GM21529 (cell line): ENCODE measurements around the gene S1PR2.
"Not testable (repeated sequence)": the region's sequence is repeated elsewhere in the genome, so short reads cannot be mapped to it uniquely, and the experiment has no call there.

Experiments
- ATAC-seq: cut with Tn5 transposase; IDR thresholded peaks from one replicate; pipeline ENCODE4 v1.9.1; 2021; ENCODE audit not compliant: unreplicated experiment

The S1PR2 gene

GRCh38 chr19:10224337-10224736 is 6.8 kb downstream of the S1PR2 start:
- ATAC-seq, result no peak

- ATAC-seq, result no peak
Measured at GRCh38 chr19:10223488-10224213, 7.5 kb downstream of the S1PR2 start.

GRCh38 chr19:10222201-10222890 is 8.8 kb downstream of the S1PR2 start:
- ATAC-seq, result no peak

GRCh38 chr19:10220695-10221094 is 10.4 kb downstream of the S1PR2 start:
- no peak for ATAC-seq

- peak; percentile 61 for ATAC-seq
Measured at GRCh38 chr19:10219678-10220077, 11.5 kb downstream of the S1PR2 start.

- ATAC-seq, result no peak
Measured at GRCh38 chr19:10217085-10217484, 14.0 kb downstream of the S1PR2 start.

- ATAC-seq, result no peak
Measured at GRCh38 chr19:10214784-10215183, 16.3 kb downstream of the S1PR2 start.

- ATAC-seq, result no peak
Measured at GRCh38 chr19:10211691-10212090, 19.4 kb downstream of the S1PR2 start.

GRCh38 chr19:10211061-10211460 is 20.1 kb downstream of the S1PR2 start:
- ATAC-seq, result no peak

- ATAC-seq, result no peak
Measured at GRCh38 chr19:10209315-10209714, 21.8 kb downstream of the S1PR2 start.

- ATAC-seq, result no peak
Measured at GRCh38 chr19:10207026-10207425, 24.1 kb downstream of the S1PR2 start.

GRCh38 chr19:10206226-10206885 is 24.8 kb downstream of the S1PR2 start:
- no peak for ATAC-seq

GRCh38 chr19:10205636-10206035 is 25.5 kb downstream of the S1PR2 start:
- ATAC-seq, result no peak

GRCh38 chr19:10203686-10204085 is 27.4 kb downstream of the S1PR2 start:
- ATAC-seq, result no peak

- no peak for ATAC-seq
Measured at GRCh38 chr19:10201176-10201575, 30.0 kb downstream of the S1PR2 start.

- ATAC-seq, result not testable (repeated sequence)
Measured at GRCh38 chr19:10200101-10200500, 31.0 kb downstream of the S1PR2 start.

- ATAC-seq, result not testable (repeated sequence)
Measured at GRCh38 chr19:10198889-10199644, 32.1 kb downstream of the S1PR2 start.

GRCh38 chr19:10195199-10195519 is 36.0 kb downstream of the S1PR2 start:
- peak; percentile 18 for ATAC-seq

- peak; percentile 77 for ATAC-seq
Measured at GRCh38 chr19:10194500-10195198, 36.5 kb downstream of the S1PR2 start, which contains the start of gene DNMT1. DNMT1 (minus strand) TSS chr19:10194953; CDS start chr19:10194899, 54 bp downstream.

- peak; percentile 13 for ATAC-seq
Measured at GRCh38 chr19:10193790-10194499, 37.2 kb downstream of the S1PR2 start.
